HepG2 (cell line): ENCODE measurements around the gene RABGGTA. TPM values are rescaled to one million over a fixed set of nuclear protein-coding genes. Genes with fewer than 3 reads are reported as not detected.
A peak's percentile ranks its signal among the peaks of the same experiment; 100 is the strongest.

ENCODE experiments used
- polyA plus RNA-seq, 8 experiments: library from polyadenylated mRNA; depleted of rRNA in 3 of 8; stranded (reverse) in 7 of 8; unstranded in 1 of 8; fragments of >200 nt; fragmentation: Illumina TruSeq in 4 of 8; extraction: Trizol in 4 of 8; gene quantifications; 2 replicates each; pipeline versions ENCODE4 v1.2.1 to v1.2.3, GENCODE V29; 2011 to 2016; ENCODE audit warnings: low read depth in 4 of 8, missing spikeins in 1 of 8, mixed read lengths in 1 of 8; ENCODE audit not compliant: insufficient read depth in 1 of 8
- total RNA-seq, 5 experiments: library from RNA; depleted of rRNA; stranded (reverse); fragments of >200 nt; fragmentation: Illumina TruSeq; extraction: Trizol; gene quantifications; 2 replicates each; pipeline ENCODE4 v1.2.3, GENCODE V29; 2016; ENCODE audit warnings: low read depth in 1 of 5
- TF ChIP-seq, protein P1 (sequence below): sonication (generic); formaldehyde crosslinking; IDR thresholded peaks from 2 replicates; pipeline ENCODE4 v1.4.0; 2020; ENCODE audit warnings: mild to moderate bottlenecking, missing genetic modification reagents, borderline replicate concordance
- TF ChIP-seq, protein P2 (sequence below): sonication (generic); formaldehyde crosslinking; IDR thresholded peaks from 2 replicates; pipeline ENCODE4 v1.5.0; 2020; ENCODE audit warnings: missing genetic modification reagents
- TF ChIP-seq, protein P3 (sequence below): sonication (generic); formaldehyde crosslinking; IDR thresholded peaks from 2 replicates; pipeline ENCODE4 v1.4.0; 2020; ENCODE audit warnings: mild to moderate bottlenecking, missing genetic modification reagents
- TF ChIP-seq, protein P4 (sequence below): sonication (generic); formaldehyde crosslinking; IDR thresholded peaks from 2 replicates; pipeline ENCODE4 v1.5.1; 2020; ENCODE audit warnings: mild to moderate bottlenecking, missing genetic modification reagents, borderline replicate concordance

Gene RABGGTA
- total and polyA plus RNA-seq, 2 of the 13 experiments (the other 11 are each of a cell fraction or from before 2014, with no cell fraction given) = 57.9 to 90.8 TPM

DNA sequence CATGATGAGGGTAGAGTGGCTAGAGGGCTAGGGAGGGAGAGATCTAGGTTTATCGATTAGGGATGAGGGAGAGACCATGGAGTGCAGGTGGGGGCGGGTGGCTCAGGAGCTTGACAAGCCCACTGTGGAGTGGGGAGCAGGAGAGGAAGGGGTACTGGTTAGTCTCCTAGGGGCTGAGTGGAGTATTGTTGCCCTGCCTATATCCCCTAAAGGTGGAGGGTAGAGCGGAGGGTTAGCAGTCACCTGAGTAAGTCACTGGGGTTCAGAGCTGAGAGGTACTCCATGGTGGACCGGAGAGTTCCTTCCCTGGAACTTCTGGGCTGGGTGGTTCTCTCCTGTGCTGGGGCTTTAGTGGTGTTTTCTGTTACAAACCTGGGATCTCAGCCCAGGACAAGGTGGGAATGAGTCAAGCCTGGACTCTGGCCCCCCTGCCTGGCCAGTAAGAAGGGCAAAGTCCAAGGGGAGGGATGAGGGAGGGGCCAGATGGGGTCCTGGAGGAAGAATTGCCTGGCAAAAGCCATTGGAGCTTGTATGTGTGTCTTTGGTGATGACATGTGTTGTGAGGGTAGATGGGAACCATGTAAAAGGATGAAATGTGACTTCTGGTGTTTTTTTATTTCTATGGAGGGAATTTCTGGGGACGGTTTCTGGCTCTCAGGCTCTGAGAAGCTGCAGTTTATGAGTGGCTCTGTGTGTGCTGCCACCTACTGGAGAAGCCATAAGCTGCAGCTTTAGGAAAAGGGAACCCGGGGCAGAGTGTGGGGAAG lies 36.4 kb upstream of the RABGGTA start, which contains the start of gene CIDEB (continued):
- TF ChIP-seq, protein P1, sequence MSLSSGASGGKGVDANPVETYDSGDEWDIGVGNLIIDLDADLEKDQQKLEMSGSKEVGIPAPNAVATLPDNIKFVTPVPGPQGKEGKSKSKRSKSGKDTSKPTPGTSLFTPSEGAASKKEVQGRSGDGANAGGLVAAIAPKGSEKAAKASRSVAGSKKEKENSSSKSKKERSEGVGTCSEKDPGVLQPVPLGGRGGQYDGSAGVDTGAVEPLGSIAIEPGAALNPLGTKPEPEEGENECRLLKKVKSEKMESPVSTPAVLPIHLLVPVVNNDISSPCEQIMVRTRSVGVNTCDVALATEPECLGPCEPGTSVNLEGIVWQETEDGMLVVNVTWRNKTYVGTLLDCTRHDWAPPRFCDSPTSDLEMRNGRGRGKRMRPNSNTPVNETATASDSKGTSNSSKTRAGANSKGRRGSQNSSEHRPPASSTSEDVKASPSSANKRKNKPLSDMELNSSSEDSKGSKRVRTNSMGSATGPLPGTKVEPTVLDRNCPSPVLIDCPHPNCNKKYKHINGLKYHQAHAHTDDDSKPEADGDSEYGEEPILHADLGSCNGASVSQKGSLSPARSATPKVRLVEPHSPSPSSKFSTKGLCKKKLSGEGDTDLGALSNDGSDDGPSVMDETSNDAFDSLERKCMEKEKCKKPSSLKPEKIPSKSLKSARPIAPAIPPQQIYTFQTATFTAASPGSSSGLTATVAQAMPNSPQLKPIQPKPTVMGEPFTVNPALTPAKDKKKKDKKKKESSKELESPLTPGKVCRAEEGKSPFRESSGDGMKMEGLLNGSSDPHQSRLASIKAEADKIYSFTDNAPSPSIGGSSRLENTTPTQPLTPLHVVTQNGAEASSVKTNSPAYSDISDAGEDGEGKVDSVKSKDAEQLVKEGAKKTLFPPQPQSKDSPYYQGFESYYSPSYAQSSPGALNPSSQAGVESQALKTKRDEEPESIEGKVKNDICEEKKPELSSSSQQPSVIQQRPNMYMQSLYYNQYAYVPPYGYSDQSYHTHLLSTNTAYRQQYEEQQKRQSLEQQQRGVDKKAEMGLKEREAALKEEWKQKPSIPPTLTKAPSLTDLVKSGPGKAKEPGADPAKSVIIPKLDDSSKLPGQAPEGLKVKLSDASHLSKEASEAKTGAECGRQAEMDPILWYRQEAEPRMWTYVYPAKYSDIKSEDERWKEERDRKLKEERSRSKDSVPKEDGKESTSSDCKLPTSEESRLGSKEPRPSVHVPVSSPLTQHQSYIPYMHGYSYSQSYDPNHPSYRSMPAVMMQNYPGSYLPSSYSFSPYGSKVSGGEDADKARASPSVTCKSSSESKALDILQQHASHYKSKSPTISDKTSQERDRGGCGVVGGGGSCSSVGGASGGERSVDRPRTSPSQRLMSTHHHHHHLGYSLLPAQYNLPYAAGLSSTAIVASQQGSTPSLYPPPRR (CRISPR knock-in tag) = peak; percentile 88
- TF ChIP-seq, protein P2, sequence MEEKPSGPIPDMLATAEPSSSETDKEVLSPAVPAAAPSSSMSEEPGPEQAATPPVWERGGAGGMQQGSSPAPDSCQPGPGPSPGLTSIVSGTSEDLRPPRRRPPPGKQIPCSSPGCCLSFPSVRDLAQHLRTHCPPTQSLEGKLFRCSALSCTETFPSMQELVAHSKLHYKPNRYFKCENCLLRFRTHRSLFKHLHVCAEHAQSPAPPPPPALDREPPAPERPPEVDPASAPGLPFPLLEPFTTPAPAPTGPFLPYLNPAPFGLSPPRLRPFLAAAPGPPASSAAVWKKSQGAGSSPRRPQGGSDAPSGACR (CRISPR knock-in tag) = no peak
- TF ChIP-seq, protein P3, sequence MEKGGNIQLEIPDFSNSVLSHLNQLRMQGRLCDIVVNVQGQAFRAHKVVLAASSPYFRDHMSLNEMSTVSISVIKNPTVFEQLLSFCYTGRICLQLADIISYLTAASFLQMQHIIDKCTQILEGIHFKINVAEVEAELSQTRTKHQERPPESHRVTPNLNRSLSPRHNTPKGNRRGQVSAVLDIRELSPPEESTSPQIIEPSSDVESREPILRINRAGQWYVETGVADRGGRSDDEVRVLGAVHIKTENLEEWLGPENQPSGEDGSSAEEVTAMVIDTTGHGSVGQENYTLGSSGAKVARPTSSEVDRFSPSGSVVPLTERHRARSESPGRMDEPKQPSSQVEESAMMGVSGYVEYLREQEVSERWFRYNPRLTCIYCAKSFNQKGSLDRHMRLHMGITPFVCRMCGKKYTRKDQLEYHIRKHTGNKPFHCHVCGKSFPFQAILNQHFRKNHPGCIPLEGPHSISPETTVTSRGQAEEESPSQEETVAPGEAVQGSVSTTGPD = no peak; the same call in 1 of the 2 replicates
- TF ChIP-seq, protein P4, sequence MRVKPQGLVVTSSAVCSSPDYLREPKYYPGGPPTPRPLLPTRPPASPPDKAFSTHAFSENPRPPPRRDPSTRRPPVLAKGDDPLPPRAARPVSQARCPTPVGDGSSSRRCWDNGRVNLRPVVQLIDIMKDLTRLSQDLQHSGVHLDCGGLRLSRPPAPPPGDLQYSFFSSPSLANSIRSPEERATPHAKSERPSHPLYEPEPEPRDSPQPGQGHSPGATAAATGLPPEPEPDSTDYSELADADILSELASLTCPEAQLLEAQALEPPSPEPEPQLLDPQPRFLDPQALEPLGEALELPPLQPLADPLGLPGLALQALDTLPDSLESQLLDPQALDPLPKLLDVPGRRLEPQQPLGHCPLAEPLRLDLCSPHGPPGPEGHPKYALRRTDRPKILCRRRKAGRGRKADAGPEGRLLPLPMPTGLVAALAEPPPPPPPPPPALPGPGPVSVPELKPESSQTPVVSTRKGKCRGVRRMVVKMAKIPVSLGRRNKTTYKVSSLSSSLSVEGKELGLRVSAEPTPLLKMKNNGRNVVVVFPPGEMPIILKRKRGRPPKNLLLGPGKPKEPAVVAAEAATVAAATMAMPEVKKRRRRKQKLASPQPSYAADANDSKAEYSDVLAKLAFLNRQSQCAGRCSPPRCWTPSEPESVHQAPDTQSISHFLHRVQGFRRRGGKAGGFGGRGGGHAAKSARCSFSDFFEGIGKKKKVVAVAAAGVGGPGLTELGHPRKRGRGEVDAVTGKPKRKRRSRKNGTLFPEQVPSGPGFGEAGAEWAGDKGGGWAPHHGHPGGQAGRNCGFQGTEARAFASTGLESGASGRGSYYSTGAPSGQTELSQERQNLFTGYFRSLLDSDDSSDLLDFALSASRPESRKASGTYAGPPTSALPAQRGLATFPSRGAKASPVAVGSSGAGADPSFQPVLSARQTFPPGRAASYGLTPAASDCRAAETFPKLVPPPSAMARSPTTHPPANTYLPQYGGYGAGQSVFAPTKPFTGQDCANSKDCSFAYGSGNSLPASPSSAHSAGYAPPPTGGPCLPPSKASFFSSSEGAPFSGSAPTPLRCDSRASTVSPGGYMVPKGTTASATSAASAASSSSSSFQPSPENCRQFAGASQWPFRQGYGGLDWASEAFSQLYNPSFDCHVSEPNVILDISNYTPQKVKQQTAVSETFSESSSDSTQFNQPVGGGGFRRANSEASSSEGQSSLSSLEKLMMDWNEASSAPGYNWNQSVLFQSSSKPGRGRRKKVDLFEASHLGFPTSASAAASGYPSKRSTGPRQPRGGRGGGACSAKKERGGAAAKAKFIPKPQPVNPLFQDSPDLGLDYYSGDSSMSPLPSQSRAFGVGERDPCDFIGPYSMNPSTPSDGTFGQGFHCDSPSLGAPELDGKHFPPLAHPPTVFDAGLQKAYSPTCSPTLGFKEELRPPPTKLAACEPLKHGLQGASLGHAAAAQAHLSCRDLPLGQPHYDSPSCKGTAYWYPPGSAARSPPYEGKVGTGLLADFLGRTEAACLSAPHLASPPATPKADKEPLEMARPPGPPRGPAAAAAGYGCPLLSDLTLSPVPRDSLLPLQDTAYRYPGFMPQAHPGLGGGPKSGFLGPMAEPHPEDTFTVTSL (CRISPR knock-in tag) = no peak
